HTR-8/SVneo (cell line): ENCODE results near the gene R3HDM4.

Experiments
- DNase-seq: peaks from one replicate; pipeline ENCODE4 v3.0.0; 2011; ENCODE audit warnings: low spot score, mixed read lengths; ENCODE audit not compliant: insufficient read length
- FAIRE-seq: peaks from 2 replicates; lab custom pipeline; 2011; peaks lifted over from hg19 to GRCh38; lab: Jason Lieb, UNC

The R3HDM4 gene

GRCh38 chr19:947707-948539 is 34.9 kb upstream of the R3HDM4 start:
- no peak for DNase-seq
- no peak for FAIRE-seq

GRCh38 chr19:947090-947706 is 34.2 kb upstream of the R3HDM4 start:
- FAIRE-seq: no peak

GRCh38 chr19:945401-946252 is 32.6 kb upstream of the R3HDM4 start:
- DNase-seq: no peak
- no peak for FAIRE-seq

More at GRCh38 chr19:947090-947706, 34.2 kb upstream of the R3HDM4 start:
- DNase-seq: no peak

- no peak for FAIRE-seq
Observed at GRCh38 chr19:944663-945241, 31.7 kb upstream of the R3HDM4 start.

GRCh38 chr19:944171-944567 is 31.1 kb upstream of the R3HDM4 start:
- no peak for FAIRE-seq
- no peak for DNase-seq

More at GRCh38 chr19:944663-945241, 31.7 kb upstream of the R3HDM4 start:
- no peak for DNase-seq

- no peak for FAIRE-seq
- no peak for DNase-seq
Observed at GRCh38 chr19:943551-944170, 30.6 kb upstream of the R3HDM4 start.

- no peak for FAIRE-seq
- no peak for DNase-seq
Observed at GRCh38 chr19:942133-942645, 29.2 kb upstream of the R3HDM4 start.

- DNase-seq (no peak), FAIRE-seq (no peak)
Observed at GRCh38 chr19:941292-942132, 28.5 kb upstream of the R3HDM4 start.

GRCh38 chr19:940591-941291 is 27.7 kb upstream of the R3HDM4 start:
- no peak for FAIRE-seq
- no peak for DNase-seq

- DNase-seq (no peak), FAIRE-seq (no peak)
Observed at GRCh38 chr19:939922-940321, 26.9 kb upstream of the R3HDM4 start.

- no peak for FAIRE-seq
- DNase-seq: no peak
Observed at GRCh38 chr19:939439-939838, 26.4 kb upstream of the R3HDM4 start.

- no peak for FAIRE-seq
Observed at GRCh38 chr19:938233-938923, 25.4 kb upstream of the R3HDM4 start.

GRCh38 chr19:937259-937694 is 24.3 kb upstream of the R3HDM4 start:
- no peak for DNase-seq
- FAIRE-seq: no peak

More at GRCh38 chr19:938233-938923, 25.4 kb upstream of the R3HDM4 start:
- no peak for DNase-seq

GRCh38 chr19:936175-936546 is 23.1 kb upstream of the R3HDM4 start:
- DNase-seq: no peak
- FAIRE-seq: no peak

GRCh38 chr19:934865-935479 is 22.0 kb upstream of the R3HDM4 start:
- no peak for FAIRE-seq
- no peak for DNase-seq

- no peak for FAIRE-seq
Observed at GRCh38 chr19:934197-934840, 21.3 kb upstream of the R3HDM4 start.

GRCh38 chr19:933553-933882 is 20.5 kb upstream of the R3HDM4 start:
- FAIRE-seq (no peak), DNase-seq (no peak)

More at GRCh38 chr19:934197-934840, 21.3 kb upstream of the R3HDM4 start:
- no peak for DNase-seq
